Pancreas (tissue), 10 donors: ENCODE data around the gene CDX1. TPM values are rescaled to one million over a fixed set of nuclear protein-coding genes. Genes with fewer than 3 reads are reported as not detected.

Experiments
- ATAC-seq, 4 donors: fragments of 200-7000 bp; cut with Tn5 transposase; one replicate each; pipeline versions ENCODE4 v1.8.0 to v1.9.1; 2020; ENCODE audit warnings: mild to moderate bottlenecking in 4 of 4, moderate library complexity in 4 of 4
- DNase-seq, 6 donors: peaks; one replicate each; pipeline ENCODE4 v3.0.0-alpha.2; 2020
- FAIRE-seq: peaks from 2 replicates; lab custom pipeline; 2012; peaks lifted over from hg19 to GRCh38; lab: Jason Lieb, UNC
- H3K27ac ChIP-seq, 4 donors: fragments of 200-600 bp; sonication (generic); 1 replicate in 3 of 4; 2 replicates in 1 of 4; pipeline versions ENCODE4 v1.5.0 to v1.8.0; 2020
- H3K27me3 ChIP-seq, 4 donors: fragments of 200-600 bp; one replicate each; pipeline ENCODE4 v1.8.0; 2021
- H3K36me3 ChIP-seq, 3 donors: fragments of 200-600 bp; sonication (generic) in 1 of 3; one replicate each; pipeline versions ENCODE4 v1.5.0 to v1.8.0; 2020 to 2021
- H3K4me1 ChIP-seq, 3 donors: fragments of 200-600 bp; one replicate each; pipeline ENCODE4 v1.8.0; 2021
- H3K4me3 ChIP-seq, 4 donors: fragments of 200-600 bp; sonication (generic) in 2 of 4; one replicate each; pipeline versions ENCODE4 v1.5.0 to v1.8.0; 2020 to 2021
- H3K9me3 ChIP-seq, 4 donors: fragments of 200-600 bp; one replicate each; pipeline ENCODE4 v1.8.0; 2021
- CTCF ChIP-seq, 4 donors: fragments of 200-600 bp; sonication (generic) in 3 of 4; IDR thresholded peaks; one replicate each; pipeline versions ENCODE4 v1.5.0 to v1.8.0; 2021; ENCODE audit warnings: antibody characterized with exemption in 4 of 4
- WGBS, 2 donors: extraction: QIAGEN DNeasy Blood & Tissue Kit; methylation state at CpG; one replicate each; pipeline ENCODE4 v1.1.7; 2013; 5-methylcytosine and 5-hydroxymethylcytosine counted together
- intact Hi-C, 3 donors: fragments of 100-400 bp; cut with DNase I; formaldehyde crosslinking; loops; one replicate each; pipeline versions ENCODE4 v1.11.1 to v1.14.2; 2022
- polyA plus RNA-seq, 2 donors: library from polyadenylated mRNA; stranded (reverse); fragments of 200-250 nt; gene quantifications; one replicate each; pipeline ENCODE4 v1.2.3, GENCODE V29; 2013
- total RNA-seq, 6 donors: library from RNA; stranded (reverse); fragmentation: NEBNext Ultra II Directional in 4 of 6; extraction: Animal tissue kit (Norgen Biotek cat#: 25700) in 4 of 6; gene quantifications; one replicate each; pipeline versions ENCODE4 v1.2.1 to v1.2.4, GENCODE V29; 2021 to 2023
- donor health status: healthy with polysubstance abuse.
- donor health status: DM: no; HTN: no; CAD: no; lungs with moderate emphysema.
- donor health status: DM: no; HTN: no; CAD: no.
- donor health status: control.
- donor health status: control.
- donor health status: Bipolar disorder and iron deficiency.
- donor health status: DM: yes; HTN: yes; CAD: no.
- donor health status: DM: no; HTN: no; CAD: no.
- donor health status: DM: no; HTN: no; CAD: no.
- donor health status: DM: yes; HTN: yes; CAD: no.

CDX1 gene
- total and polyA plus RNA-seq, 8 donors = 0.13 to 0.19 (median 0.16) TPM; not detected in 5

DNA sequence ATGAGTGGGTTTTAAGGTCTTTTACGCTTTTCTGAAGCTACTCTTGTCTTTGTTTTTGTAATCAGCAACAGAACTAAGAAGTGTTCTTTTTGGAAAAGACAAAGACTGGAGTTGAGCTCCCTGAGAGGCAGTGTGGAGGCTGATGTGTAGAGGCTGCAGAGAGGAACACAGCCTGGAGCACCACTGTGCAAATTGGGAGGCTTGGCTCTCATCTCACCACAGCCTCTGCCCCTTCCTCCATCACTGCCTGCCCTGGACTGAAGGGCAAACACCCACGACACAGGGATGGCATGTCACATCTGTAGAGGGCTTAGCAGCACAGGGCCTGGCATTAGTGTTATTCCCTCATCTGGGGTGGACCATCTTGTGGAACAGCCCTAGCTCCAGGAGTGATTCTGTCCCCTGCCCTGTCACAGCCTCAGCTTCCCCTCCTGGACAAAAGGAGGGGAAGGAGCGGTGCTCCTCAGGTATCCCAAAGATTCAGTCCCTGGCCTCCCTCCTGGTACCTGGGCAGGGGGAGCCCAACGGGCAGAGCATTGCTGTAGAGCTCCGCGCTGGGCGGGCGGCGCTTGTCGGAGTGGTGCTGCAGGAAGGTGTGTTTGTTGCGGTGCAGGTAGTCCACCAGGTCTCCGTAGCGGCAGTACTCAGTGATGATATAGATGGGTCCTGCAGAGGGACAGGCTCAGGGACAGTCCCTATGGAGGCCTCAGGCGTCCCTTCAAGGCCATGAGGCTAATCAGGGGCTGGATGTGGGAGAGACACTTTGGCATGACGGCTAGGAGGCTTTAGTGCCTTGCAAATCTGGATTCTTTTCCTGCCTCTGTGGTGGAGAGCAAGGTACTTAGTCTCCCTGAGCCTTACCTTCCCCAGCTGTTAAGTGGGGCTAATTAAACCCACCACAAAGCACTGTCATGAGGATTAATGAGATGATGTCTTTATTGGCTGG lies 43.8 kb upstream of the CDX1 start:
- Histone ChIP-seq H3K9me3 (no peaks in the 10 kb centered on the region), H3K27ac (no peak overlapping the region), H3K27me3 (no peaks in the 10 kb centered on the region), H3K4me1 (no peaks in the 10 kb centered on the region), H3K36me3 (no peaks in the 10 kb centered on the region), H3K4me3 (no peak overlapping the region)
- intact Hi-C loops = loop anchor here in 1 of 3 donors (10.0 kb wide), 1 partner anchor 222 kb away; no protein-coding TSS in a partner anchor
- ATAC-seq = no peak
- DNase-seq = peak in 1 of 6 donors; percentile 35
- no peak for TF ChIP-seq CTCF (IDR thresholded peaks at IDR 0.05)
- WGBS, 2 donors = 86% methylated on average over 15 of the region's 15 CpGs
- FAIRE-seq = no peak

- TF ChIP-seq CTCF (IDR thresholded peaks at IDR 0.05) = no peak
- Histone ChIP-seq H3K4me3 (no peak overlapping the region), H3K27ac (no peak overlapping the region), H3K4me1 (no peaks in the 10 kb centered on the region), H3K36me3 (no peaks in the 10 kb centered on the region), H3K9me3 (no peaks in the 10 kb centered on the region), H3K27me3 (no peaks in the 10 kb centered on the region)
- intact Hi-C loops = loop anchor here in 1 of 3 donors (10.0 kb wide), 1 partner anchor 221 kb away; no protein-coding TSS in a partner anchor
- no peak for FAIRE-seq
- DNase-seq = no peak
- 48 to 50% methylated on average over 4 of the region's 4 CpGs for WGBS, 2 donors
- ATAC-seq = no peak
These were observed 43.0 kb upstream of the CDX1 start for GRCh38 chr5:150123542-150123941.

DNA sequence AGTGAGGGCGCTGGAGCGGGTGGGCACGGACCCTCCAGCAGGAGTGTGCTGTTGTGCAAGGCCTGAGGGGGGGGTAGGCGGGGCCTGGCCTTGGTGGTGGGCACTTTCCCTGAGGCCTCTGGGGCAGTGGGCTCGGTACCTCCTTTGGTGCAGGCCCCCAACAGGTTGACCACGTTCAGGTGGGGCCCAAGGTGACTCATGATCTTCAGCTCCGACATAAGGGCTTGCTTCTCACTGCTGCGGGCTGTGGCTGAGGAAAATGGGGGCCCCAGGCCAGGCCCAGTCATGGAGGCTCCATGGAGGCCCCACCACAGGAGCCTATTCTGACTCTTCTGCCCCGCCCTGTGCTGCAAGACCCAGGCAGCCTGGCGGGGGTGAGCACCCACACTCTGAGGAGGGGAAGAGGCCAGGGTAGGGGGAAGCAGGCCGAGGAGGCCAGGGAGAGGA lies 42.4 kb upstream of the CDX1 start:
- DNase-seq (peak in 1 of 6 donors; percentile 33), ATAC-seq (no peak), FAIRE-seq (no peak)
- Histone ChIP-seq H3K36me3 (no peaks in the 10 kb centered on the region), H3K4me1 (no peaks in the 10 kb centered on the region), H3K9me3 (no peaks in the 10 kb centered on the region), H3K27me3 (no peaks in the 10 kb centered on the region), H3K27ac (no peak overlapping the region), H3K4me3 (no peak overlapping the region)
- TF ChIP-seq CTCF (IDR thresholded peaks at IDR 0.05) = no peak
- intact Hi-C loops = loop anchor here in 1 of 3 donors (10.0 kb wide), 1 partner anchor 221 kb away; no protein-coding TSS in a partner anchor
- WGBS, 2 donors = 83 to 87% methylated on average over 10 to 11 of the region's 11 CpGs

GRCh38 chr5:150124596-150124995 lies 42.0 kb upstream of the CDX1 start:
- Histone ChIP-seq H3K36me3 (no peaks in the 10 kb centered on the region), H3K9me3 (no peaks in the 10 kb centered on the region), H3K27ac (no peak overlapping the region), H3K4me1 (no peaks in the 10 kb centered on the region), H3K27me3 (no peaks in the 10 kb centered on the region), H3K4me3 (no peak overlapping the region)
- no peak for FAIRE-seq
- peak in 1 of 6 donors; percentile 30 for DNase-seq
- no peak for ATAC-seq
- intact Hi-C loops = loop anchor here in 1 of 3 donors (10.0 kb wide), 1 partner anchor 220 kb away; no protein-coding TSS in a partner anchor
- no peak for TF ChIP-seq CTCF (IDR thresholded peaks at IDR 0.05)
- WGBS, 2 donors = 83 to 94% methylated on average over 8 of the region's 8 CpGs
